Esophagus muscularis mucosa (tissue), 4 donors: ENCODE data around the gene CFD. TPM values are rescaled to one million over a fixed set of nuclear protein-coding genes. Genes with fewer than 3 reads are reported as not detected.
"Not testable (repeated sequence)": the region's sequence is repeated elsewhere in the genome, so short reads cannot be mapped to it uniquely, and the experiment has no call there.

Experiments used
- DNase-seq: peaks from one replicate; pipeline ENCODE4 v3.0.0-alpha.2; 2017; ENCODE audit errors: extremely low spot score
- H3K27ac ChIP-seq, 4 donors: fragments of 200-600 bp; sonication (generic); replicated peaks in 1 of 4; 1 replicate in 3 of 4; 2 replicates in 1 of 4; pipeline ENCODE4 v1.5.1; 2016 to 2019; ENCODE audit warnings: mild to moderate bottlenecking in 1 of 4
- H3K27me3 ChIP-seq, 4 donors: fragments of 200-600 bp; sonication (generic); one replicate each; pipeline versions ENCODE4 v1.5.1 to v1.6.0; 2016 to 2019
- H3K36me3 ChIP-seq, 4 donors: fragments of 200-600 bp; sonication (generic); one replicate each; pipeline ENCODE4 v1.5.1; 2016 to 2019
- H3K4me1 ChIP-seq, 4 donors: fragments of 200-600 bp; sonication (generic); one replicate each; pipeline ENCODE4 v1.5.1; 2016 to 2019
- H3K4me3 ChIP-seq, 4 donors: fragments of 200-600 bp; sonication (generic); 1 replicate in 2 of 4; 2 replicates in 2 of 4; pipeline ENCODE4 v1.5.1; 2016 to 2019; ENCODE audit warnings: mild to moderate bottlenecking in 4 of 4, moderate library complexity in 1 of 4
- H3K9me3 ChIP-seq, 4 donors: fragments of 200-600 bp; sonication (generic); 1 replicate in 3 of 4; 2 replicates in 1 of 4; pipeline ENCODE4 v1.5.1; 2016 to 2019
- EP300 ChIP-seq: sonication (generic); formaldehyde crosslinking; IDR thresholded peaks from one replicate; pipeline ENCODE4 v1.6.1; 2017; ENCODE audit warnings: antibody characterized with exemption
- POLR2A ChIP-seq: fragments of 450-650 bp; IDR thresholded peaks from one replicate; pipeline ENCODE4 v1.6.1; 2017; ENCODE audit warnings: antibody characterized with exemption, moderate library complexity, mild to moderate bottlenecking, low read depth
- POLR2AphosphoS5 ChIP-seq, 2 donors: sonication (generic); formaldehyde crosslinking; IDR thresholded peaks; one replicate each; pipeline ENCODE4 v1.6.1; 2017; ENCODE audit warnings: antibody characterized with exemption in 2 of 2
- WGBS: methylation state at CpG from one replicate; pipeline ENCODE4 v1.1.5; 2018; 5-methylcytosine and 5-hydroxymethylcytosine counted together
- intact Hi-C: fragments of 100-400 bp; cut with DNase I; formaldehyde crosslinking; loops from one replicate; pipeline ENCODE4 v1.15.1; 2023
- total RNA-seq, 4 donors: library from RNA; depleted of rRNA; stranded (reverse); fragments of >200 nt; gene quantifications; one replicate each; pipeline versions ENCODE4 v1.1.0 to v1.2.1, GENCODE V29; 2016
- TF ChIP-seq, protein P1 (sequence below), 3 experiments: fragments of 200-600 bp in 2 of 3; fragments of 450-650 bp in 1 of 3; sonication (generic) in 2 of 3; IDR thresholded peaks; one replicate each; pipeline ENCODE4 v1.5.1; 2017 to 2019; ENCODE audit warnings: antibody characterized with exemption in 3 of 3, mild to moderate bottlenecking in 2 of 3, moderate library complexity in 1 of 3

Gene CFD
- total RNA-seq, 4 donors from 2014 or later, result 298 to 1,068 (median 643) TPM

DNA sequence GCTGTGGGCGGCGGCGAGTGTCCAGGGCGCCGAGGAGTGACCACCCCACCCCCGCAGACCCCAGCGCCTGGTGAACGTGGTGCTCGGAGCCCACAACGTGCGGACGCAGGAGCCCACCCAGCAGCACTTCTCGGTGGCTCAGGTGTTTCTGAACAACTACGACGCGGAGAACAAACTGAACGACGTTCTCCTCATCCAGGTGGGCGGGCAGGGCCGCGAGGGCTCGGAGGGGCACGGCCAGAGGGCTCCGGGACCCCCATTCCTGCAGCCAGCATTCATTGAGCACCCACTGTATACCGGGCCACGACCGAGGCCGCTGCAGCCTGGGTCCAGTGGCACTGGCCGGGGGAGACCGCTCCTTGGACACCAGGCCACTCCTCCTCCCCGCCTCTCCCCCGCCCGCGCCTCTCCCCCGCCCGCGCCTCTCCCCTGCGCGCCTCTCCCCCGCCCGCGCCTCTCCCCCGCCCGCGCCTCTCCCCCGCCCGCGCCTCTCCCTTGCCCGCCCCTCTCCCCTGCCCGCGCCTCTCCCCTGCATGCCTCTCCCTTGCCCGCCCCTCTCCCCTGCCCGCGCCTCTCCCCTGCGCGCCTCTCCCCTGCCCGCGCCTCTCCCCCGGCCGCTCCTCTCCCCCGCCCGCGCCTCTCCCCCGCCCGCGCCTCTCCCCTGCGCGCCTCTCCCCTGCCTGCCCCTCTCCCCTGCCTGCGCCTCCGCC is 15.5 kb upstream of the CFD start:
- no peaks in the 10 kb centered on the region for H3K36me3 ChIP-seq
- peaks cover 13 to 35% (median 27%) of the 10 kb centered on the region in 4 donors for H3K4me1 ChIP-seq
- DNase-seq, result no peak
- no peak overlapping the region for H3K27ac ChIP-seq
- intact Hi-C loops, result no loop called here
- 21% methylated on average over 2 of the region's 70 CpGs for whole genome bisulfite sequencing
- TF ChIP-seq POLR2A, result no peak
- TF ChIP-seq EP300, result no peak
- TF ChIP-seq POLR2AphosphoS5 (IDR thresholded peaks at IDR 0.05), result no peak
- TF ChIP-seq, protein P1, sequence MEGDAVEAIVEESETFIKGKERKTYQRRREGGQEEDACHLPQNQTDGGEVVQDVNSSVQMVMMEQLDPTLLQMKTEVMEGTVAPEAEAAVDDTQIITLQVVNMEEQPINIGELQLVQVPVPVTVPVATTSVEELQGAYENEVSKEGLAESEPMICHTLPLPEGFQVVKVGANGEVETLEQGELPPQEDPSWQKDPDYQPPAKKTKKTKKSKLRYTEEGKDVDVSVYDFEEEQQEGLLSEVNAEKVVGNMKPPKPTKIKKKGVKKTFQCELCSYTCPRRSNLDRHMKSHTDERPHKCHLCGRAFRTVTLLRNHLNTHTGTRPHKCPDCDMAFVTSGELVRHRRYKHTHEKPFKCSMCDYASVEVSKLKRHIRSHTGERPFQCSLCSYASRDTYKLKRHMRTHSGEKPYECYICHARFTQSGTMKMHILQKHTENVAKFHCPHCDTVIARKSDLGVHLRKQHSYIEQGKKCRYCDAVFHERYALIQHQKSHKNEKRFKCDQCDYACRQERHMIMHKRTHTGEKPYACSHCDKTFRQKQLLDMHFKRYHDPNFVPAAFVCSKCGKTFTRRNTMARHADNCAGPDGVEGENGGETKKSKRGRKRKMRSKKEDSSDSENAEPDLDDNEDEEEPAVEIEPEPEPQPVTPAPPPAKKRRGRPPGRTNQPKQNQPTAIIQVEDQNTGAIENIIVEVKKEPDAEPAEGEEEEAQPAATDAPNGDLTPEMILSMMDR (IDR thresholded peaks at IDR 0.05), result no peak
- peak overlapping the region; percentile 31 to 42 (median 34) for H3K4me3 ChIP-seq
- no peaks in the 10 kb centered on the region for H3K9me3 ChIP-seq
- H3K27me3 ChIP-seq, result peaks cover 0 to 93% (median 35%) of the 10 kb centered on the region in 4 donors

DNA sequence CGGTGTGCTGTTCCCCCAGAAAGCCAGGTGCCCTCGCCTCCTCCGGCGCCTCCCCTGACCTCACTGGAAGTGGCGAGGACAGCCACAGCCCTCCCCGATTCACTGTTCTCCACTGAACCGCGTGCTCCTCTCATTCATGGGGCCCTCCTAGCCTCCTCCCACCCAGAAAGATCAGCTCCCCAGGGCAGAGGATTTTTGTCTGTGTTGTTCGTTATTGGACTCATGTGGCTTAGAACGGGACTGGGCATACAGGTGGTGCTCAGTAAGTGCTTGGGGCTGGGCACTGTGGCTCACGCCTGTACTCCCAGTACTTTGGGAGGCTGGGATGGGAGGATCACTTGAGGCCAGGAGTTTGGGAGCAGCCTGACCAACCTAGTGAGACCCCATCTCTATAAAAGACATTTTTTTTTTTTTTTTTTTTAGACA is 14.9 kb upstream of the CFD start:
- H3K4me3 ChIP-seq, result no peak overlapping the region
- H3K4me1 ChIP-seq, result peaks cover 13 to 35% (median 29%) of the 10 kb centered on the region in 4 donors
- peaks cover 0 to 87% (median 35%) of the 10 kb centered on the region in 4 donors for H3K27me3 ChIP-seq
- no peaks in the 10 kb centered on the region for H3K9me3 ChIP-seq
- intact Hi-C loops, result no loop called here
- H3K36me3 ChIP-seq, result no peaks in the 10 kb centered on the region
- 30% methylated on average over 10 of the region's 11 CpGs for WGBS
- TF ChIP-seq EP300 (no peak), POLR2AphosphoS5 (IDR thresholded peaks at IDR 0.05) (no peak), POLR2A (no peak)
- TF ChIP-seq, protein P1 (IDR thresholded peaks at IDR 0.05), result no peak
- no peak for DNase-seq
- H3K27ac ChIP-seq, result no peak overlapping the region

DNA sequence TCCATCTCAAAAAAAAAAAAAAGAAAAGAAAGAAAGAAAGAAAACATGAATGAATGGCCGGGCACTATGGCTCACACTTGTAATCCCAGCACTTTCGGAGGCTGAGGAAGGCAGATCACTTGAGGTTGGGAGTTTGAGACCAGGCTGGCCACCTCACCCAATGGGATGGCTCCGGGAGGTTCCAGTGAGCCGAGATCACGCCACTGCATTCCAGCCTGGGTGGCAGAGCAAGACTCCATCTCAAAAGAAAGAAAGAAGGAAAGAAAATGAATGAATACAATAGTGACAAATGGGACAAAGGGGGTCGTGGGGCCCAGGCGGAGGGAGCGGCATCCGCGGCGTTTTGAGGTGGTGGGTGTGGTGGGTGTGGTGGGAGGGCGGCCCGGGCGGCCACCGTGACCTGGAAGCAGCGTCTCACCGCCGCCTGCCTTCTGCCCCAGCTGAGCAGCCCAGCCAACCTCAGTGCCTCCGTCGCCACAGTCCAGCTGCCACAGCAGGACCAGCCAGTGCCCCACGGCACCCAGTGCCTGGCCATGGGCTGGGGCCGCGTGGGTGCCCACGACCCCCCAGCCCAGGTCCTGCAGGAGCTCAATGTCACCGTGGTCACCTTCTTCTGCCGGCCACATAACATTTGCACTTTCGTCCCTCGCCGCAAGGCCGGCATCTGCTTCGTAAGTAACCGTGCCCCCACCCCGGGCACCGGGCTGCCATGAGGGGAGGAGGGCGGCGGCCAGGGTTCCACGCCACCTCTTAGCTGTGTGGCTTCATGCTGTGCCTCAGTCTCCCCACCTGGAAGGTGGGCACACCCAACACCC is 13.6 kb upstream of the CFD start:
- DNase-seq, result no peak
- WGBS, result 71% methylated on average over 31 of the region's 37 CpGs
- TF ChIP-seq POLR2A, result no peak
- Histone ChIP-seq H3K36me3 (no peaks in the 10 kb centered on the region), H3K9me3 (no peaks in the 10 kb centered on the region), H3K4me1 (peaks cover 16 to 46% (median 38%) of the 10 kb centered on the region in 4 donors), H3K4me3 (no peak overlapping the region), H3K27me3 (peaks cover 0 to 75% (median 33%) of the 10 kb centered on the region in 4 donors), H3K27ac (no peak overlapping the region)
- intact Hi-C loops, result no loop called here

DNA sequence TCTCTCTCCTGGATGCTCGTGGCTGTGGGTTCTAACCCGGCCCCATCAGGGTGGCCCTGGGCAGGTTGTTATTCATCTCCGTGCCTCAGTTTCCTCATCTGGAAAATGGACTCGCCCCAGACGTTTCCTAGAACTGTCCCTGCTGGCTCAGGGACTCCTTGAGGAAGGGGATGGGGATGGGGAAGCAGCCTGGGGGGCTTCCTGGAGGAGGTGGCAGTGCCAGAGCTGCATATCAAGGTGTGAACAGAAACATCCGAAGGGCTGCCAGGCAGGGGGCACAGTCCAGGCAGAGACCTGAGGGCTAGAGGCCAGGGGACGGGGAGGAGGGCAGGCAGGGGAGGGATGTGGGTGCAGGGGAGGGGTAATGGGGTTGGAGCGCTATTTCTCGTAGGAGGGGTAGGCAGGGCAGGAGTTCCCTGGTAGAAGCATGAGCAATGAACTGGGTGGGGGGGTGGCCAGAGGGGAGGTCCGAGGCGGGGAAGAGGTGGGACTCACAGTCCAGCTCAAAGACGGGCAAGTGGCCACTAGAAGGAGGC is 11.0 kb upstream of the CFD start:
- TF ChIP-seq, protein P1 (IDR thresholded peaks at IDR 0.05), result no peak
- no peak for TF ChIP-seq POLR2A
- TF ChIP-seq POLR2AphosphoS5 (IDR thresholded peaks at IDR 0.05), result no peak
- no peak for TF ChIP-seq EP300
- H3K27me3 ChIP-seq, result peaks cover 0 to 74% (median 33%) of the 10 kb centered on the region in 4 donors
- H3K4me3 ChIP-seq, result no peak overlapping the region
- intact Hi-C loops, result no loop called here
- peak overlapping the region; percentile 27 to 65 (median 40) for H3K27ac ChIP-seq
- no peaks in the 10 kb centered on the region for H3K9me3 ChIP-seq
- peaks cover 17 to 56% (median 51%) of the 10 kb centered on the region in 4 donors for H3K4me1 ChIP-seq
- H3K36me3 ChIP-seq, result no peaks in the 10 kb centered on the region
- no peak for DNase-seq
- 48% methylated on average over 11 of the region's 12 CpGs for WGBS

DNA sequence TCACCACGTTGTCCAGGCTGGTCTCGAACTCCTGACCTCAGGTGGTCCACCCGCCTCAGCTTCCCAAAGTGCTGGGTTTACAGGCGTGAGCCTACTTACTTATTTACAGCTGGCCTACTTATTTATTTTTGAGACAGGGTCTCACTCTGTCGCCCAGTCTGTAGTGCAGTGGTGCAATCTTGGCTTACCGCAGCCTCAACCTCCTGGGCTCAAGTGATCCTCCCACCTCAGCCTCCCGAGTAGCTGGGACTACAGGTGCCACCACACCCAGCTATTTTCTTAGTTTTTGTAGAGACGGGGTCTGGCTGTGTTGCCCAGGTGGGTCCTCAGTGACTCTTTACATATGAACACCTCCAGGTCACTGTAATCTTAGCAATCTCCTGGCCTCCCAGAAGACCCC is 10.3 kb upstream of the CFD start:
- Histone ChIP-seq H3K4me1 (peaks cover 13 to 49% (median 44%) of the 10 kb centered on the region in 4 donors), H3K27ac (peak overlapping the region in 2 of 4 donors; percentile 26 to 65), H3K27me3 (peaks cover 0 to 72% (median 27%) of the 10 kb centered on the region in 4 donors)
- DNase-seq, intact Hi-C loops, H3K36me3 ChIP-seq, H3K9me3 ChIP-seq, H3K4me3 ChIP-seq: not testable (repeated sequence)
- WGBS, result 74% methylated on average over 6 of the region's 8 CpGs
